Mucosa of rectum (tissue), 2 donors: ENCODE results near the gene GPR141.

Source experiments
- H3K27ac ChIP-seq, 2 donors: one replicate each; pipeline ENCODE4 v1.7.0; 2013; ENCODE audit warnings: inconsistent platforms in 2 of 2, low read depth in 2 of 2, low read length in 2 of 2
- H3K27me3 ChIP-seq, 2 donors: one replicate each; pipeline ENCODE4 v1.7.0; 2013; ENCODE audit warnings: low read length in 2 of 2; ENCODE audit not compliant: control insufficient read depth in 2 of 2, insufficient read depth in 2 of 2
- H3K36me3 ChIP-seq, 2 donors: one replicate each; pipeline ENCODE4 v1.7.0; 2013; ENCODE audit warnings: low read length in 2 of 2; ENCODE audit not compliant: control insufficient read depth in 2 of 2, insufficient read depth in 2 of 2
- H3K4me1 ChIP-seq, 2 donors: one replicate each; pipeline ENCODE4 v1.7.0; 2013; ENCODE audit warnings: low read length in 2 of 2, mild to moderate bottlenecking in 1 of 2; ENCODE audit not compliant: control insufficient read depth in 2 of 2, insufficient read depth in 2 of 2
- H3K4me3 ChIP-seq, 2 donors: one replicate each; pipeline ENCODE4 v1.7.0; 2013; ENCODE audit warnings: low read length in 2 of 2
- H3K9ac ChIP-seq, 2 donors: one replicate each; pipeline ENCODE4 v1.7.0; 2013; ENCODE audit warnings: low read length in 2 of 2, low read depth in 1 of 2, mild to moderate bottlenecking in 1 of 2
- H3K9me3 ChIP-seq, 2 donors: one replicate each; pipeline ENCODE4 v1.7.0; 2013; ENCODE audit warnings: low read length in 2 of 2; ENCODE audit not compliant: control insufficient read depth in 2 of 2
- donor health status: healthy.
- donor health status: Normal muscosa, but diverticular disease.

GPR141 gene

GRCh38 chr7:37706804-37707203, 23.2 kb downstream of the GPR141 start:
- Histone ChIP-seq H3K36me3 (no peaks in the 10 kb centered on the region), H3K4me3 (no peak overlapping the region), H3K9ac (no peak overlapping the region), H3K27ac (no peak overlapping the region), H3K9me3 (no peaks in the 10 kb centered on the region), H3K27me3 (no peaks in the 10 kb centered on the region), H3K4me1 (no peaks in the 10 kb centered on the region)

GRCh38 chr7:37707754-37708485, 24.4 kb downstream of the GPR141 start:
- H3K9ac ChIP-seq, result no peak overlapping the region
- H3K4me3 ChIP-seq, result no peak overlapping the region
- no peaks in the 10 kb centered on the region for H3K27me3 ChIP-seq
- no peaks in the 10 kb centered on the region for H3K4me1 ChIP-seq
- no peak overlapping the region for H3K27ac ChIP-seq
- H3K36me3 ChIP-seq, result no peaks in the 10 kb centered on the region
- H3K9me3 ChIP-seq, result no peaks in the 10 kb centered on the region

GRCh38 chr7:37709631-37710509, 26.3 kb downstream of the GPR141 start:
- no peaks in the 10 kb centered on the region for H3K36me3 ChIP-seq
- no peaks in the 10 kb centered on the region for H3K4me1 ChIP-seq
- no peaks in the 10 kb centered on the region for H3K27me3 ChIP-seq
- no peak overlapping the region for H3K4me3 ChIP-seq
- H3K9ac ChIP-seq, result no peak overlapping the region
- no peaks in the 10 kb centered on the region for H3K9me3 ChIP-seq
- no peak overlapping the region for H3K27ac ChIP-seq

- H3K4me3 ChIP-seq, result no peak overlapping the region
- no peaks in the 10 kb centered on the region for H3K36me3 ChIP-seq
- no peaks in the 10 kb centered on the region for H3K27me3 ChIP-seq
- no peak overlapping the region for H3K9ac ChIP-seq
- no peaks in the 10 kb centered on the region for H3K4me1 ChIP-seq
- no peak overlapping the region for H3K27ac ChIP-seq
- H3K9me3 ChIP-seq, result no peaks in the 10 kb centered on the region
Measured at GRCh38 chr7:37713613-37714012, 30.0 kb downstream of the GPR141 start.

- H3K9me3 ChIP-seq, result no peaks in the 10 kb centered on the region
- H3K9ac ChIP-seq, result no peak overlapping the region
- H3K27ac ChIP-seq, result no peak overlapping the region
- H3K27me3 ChIP-seq, result no peaks in the 10 kb centered on the region
- H3K36me3 ChIP-seq, result no peaks in the 10 kb centered on the region
- no peak overlapping the region for H3K4me3 ChIP-seq
- H3K4me1 ChIP-seq, result no peaks in the 10 kb centered on the region
Measured at GRCh38 chr7:37714606-37715005, 31.0 kb downstream of the GPR141 start.

- Histone ChIP-seq H3K9me3 (no peaks in the 10 kb centered on the region), H3K4me1 (no peaks in the 10 kb centered on the region), H3K36me3 (no peaks in the 10 kb centered on the region), H3K4me3 (no peak overlapping the region), H3K9ac (no peak overlapping the region), H3K27me3 (no peaks in the 10 kb centered on the region), H3K27ac (no peak overlapping the region)
Measured at GRCh38 chr7:37718585-37718984, 35.0 kb downstream of the GPR141 start.

- H3K27ac ChIP-seq, result no peak overlapping the region
- no peak overlapping the region for H3K9ac ChIP-seq
- no peaks in the 10 kb centered on the region for H3K36me3 ChIP-seq
- no peaks in the 10 kb centered on the region for H3K27me3 ChIP-seq
- no peaks in the 10 kb centered on the region for H3K9me3 ChIP-seq
- H3K4me3 ChIP-seq, result no peak overlapping the region
- H3K4me1 ChIP-seq, result no peaks in the 10 kb centered on the region
Measured at GRCh38 chr7:37719077-37719476, 35.5 kb downstream of the GPR141 start.

- Histone ChIP-seq H3K27ac (no peak overlapping the region), H3K9ac (no peak overlapping the region), H3K9me3 (no peaks in the 10 kb centered on the region), H3K36me3 (no peaks in the 10 kb centered on the region), H3K27me3 (no peaks in the 10 kb centered on the region), H3K4me3 (no peak overlapping the region), H3K4me1 (no peaks in the 10 kb centered on the region)
Measured at GRCh38 chr7:37724732-37725131, 41.2 kb downstream of the GPR141 start.

- no peak overlapping the region for H3K27ac ChIP-seq
- H3K4me3 ChIP-seq, result no peak overlapping the region
- H3K9ac ChIP-seq, result no peak overlapping the region
- H3K36me3 ChIP-seq, result no peaks in the 10 kb centered on the region
- H3K27me3 ChIP-seq, result no peaks in the 10 kb centered on the region
- no peaks in the 10 kb centered on the region for H3K4me1 ChIP-seq
- H3K9me3 ChIP-seq, result no peaks in the 10 kb centered on the region
Measured at GRCh38 chr7:37726016-37726415, 42.5 kb downstream of the GPR141 start.

GRCh38 chr7:37728747-37729146, 45.2 kb downstream of the GPR141 start:
- Histone ChIP-seq H3K4me3 (no peak overlapping the region), H3K9ac (no peak overlapping the region), H3K9me3 (no peaks in the 10 kb centered on the region), H3K4me1 (peaks cover 0 to 3% of the 10 kb centered on the region in 2 donors), H3K27ac (no peak overlapping the region), H3K36me3 (no peaks in the 10 kb centered on the region), H3K27me3 (no peaks in the 10 kb centered on the region)
